Tibial artery (tissue), 4 donors: Measurements from ENCODE around the gene ECI1.

Source experiments
- DNase-seq, 2 donors: peaks; one replicate each; pipeline ENCODE4 v3.0.0-alpha.2; 2019
- H3K27ac ChIP-seq, 2 donors: fragments of 200-600 bp; sonication (generic) in 1 of 2; 1 replicate in 1 of 2; 2 replicates in 1 of 2; pipeline ENCODE4 v1.5.1; 2018 to 2019; ENCODE audit warnings: mild to moderate bottlenecking in 1 of 2
- H3K27me3 ChIP-seq, 2 donors: fragments of 200-600 bp; sonication (generic) in 1 of 2; one replicate each; pipeline versions ENCODE4 v1.5.1 to v1.6.0; 2016 to 2019
- H3K36me3 ChIP-seq, 3 donors: fragments of 200-600 bp; sonication (generic) in 2 of 3; one replicate each; pipeline ENCODE4 v1.5.1; 2016 to 2019; ENCODE audit warnings: mild to moderate bottlenecking in 2 of 3
- H3K4me1 ChIP-seq, 4 donors: fragments of 200-600 bp; sonication (generic) in 2 of 4; 1 replicate in 3 of 4; 2 replicates in 1 of 4; pipeline ENCODE4 v1.5.1; 2016 to 2019
- H3K4me3 ChIP-seq, 2 donors: fragments of 200-600 bp; sonication (generic) in 1 of 2; 1 replicate in 1 of 2; 2 replicates in 1 of 2; pipeline ENCODE4 v1.5.1; 2018 to 2019; ENCODE audit warnings: mild to moderate bottlenecking in 2 of 2
- H3K9me3 ChIP-seq, 3 donors: fragments of 200-600 bp; sonication (generic) in 1 of 3; one replicate each; pipeline ENCODE4 v1.5.1; 2016 to 2019
- intact Hi-C: fragments of 100-400 bp; cut with DNase I; formaldehyde crosslinking; loops from one replicate; pipeline ENCODE4 v1.15.0; 2023; ENCODE audit warnings: low total_unique reads
- TF ChIP-seq, protein P1 (sequence below), 2 experiments: fragments of 200-600 bp in 1 of 2; fragments of 450-650 bp in 1 of 2; IDR thresholded peaks; one replicate each; pipeline ENCODE4 v1.5.1; 2017 to 2019; ENCODE audit warnings: antibody characterized with exemption in 2 of 2, mild to moderate bottlenecking in 1 of 2, moderate library complexity in 1 of 2

ECI1 gene

GRCh38 chr16:2287916-2288547, 36.6 kb upstream of the ECI1 start:
- TF ChIP-seq, protein P1, sequence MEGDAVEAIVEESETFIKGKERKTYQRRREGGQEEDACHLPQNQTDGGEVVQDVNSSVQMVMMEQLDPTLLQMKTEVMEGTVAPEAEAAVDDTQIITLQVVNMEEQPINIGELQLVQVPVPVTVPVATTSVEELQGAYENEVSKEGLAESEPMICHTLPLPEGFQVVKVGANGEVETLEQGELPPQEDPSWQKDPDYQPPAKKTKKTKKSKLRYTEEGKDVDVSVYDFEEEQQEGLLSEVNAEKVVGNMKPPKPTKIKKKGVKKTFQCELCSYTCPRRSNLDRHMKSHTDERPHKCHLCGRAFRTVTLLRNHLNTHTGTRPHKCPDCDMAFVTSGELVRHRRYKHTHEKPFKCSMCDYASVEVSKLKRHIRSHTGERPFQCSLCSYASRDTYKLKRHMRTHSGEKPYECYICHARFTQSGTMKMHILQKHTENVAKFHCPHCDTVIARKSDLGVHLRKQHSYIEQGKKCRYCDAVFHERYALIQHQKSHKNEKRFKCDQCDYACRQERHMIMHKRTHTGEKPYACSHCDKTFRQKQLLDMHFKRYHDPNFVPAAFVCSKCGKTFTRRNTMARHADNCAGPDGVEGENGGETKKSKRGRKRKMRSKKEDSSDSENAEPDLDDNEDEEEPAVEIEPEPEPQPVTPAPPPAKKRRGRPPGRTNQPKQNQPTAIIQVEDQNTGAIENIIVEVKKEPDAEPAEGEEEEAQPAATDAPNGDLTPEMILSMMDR (IDR thresholded peaks at IDR 0.05) = no peak
- H3K9me3 ChIP-seq = no peaks in the 10 kb centered on the region
- H3K4me3 ChIP-seq = no peak overlapping the region
- intact Hi-C loops = no loop called here
- no peaks in the 10 kb centered on the region for H3K27me3 ChIP-seq
- H3K27ac ChIP-seq = no peak overlapping the region
- no peaks in the 10 kb centered on the region for H3K4me1 ChIP-seq
- DNase-seq = no peak
- H3K36me3 ChIP-seq = peaks cover 36 to 95% (median 68%) of the 10 kb centered on the region in 3 donors

- no peaks in the 10 kb centered on the region for H3K9me3 ChIP-seq
- peaks cover 27 to 86% (median 60%) of the 10 kb centered on the region in 3 donors for H3K36me3 ChIP-seq
- H3K4me1 ChIP-seq = no peaks in the 10 kb centered on the region
- intact Hi-C loops = no loop called here
- H3K27ac ChIP-seq = no peak overlapping the region
- no peak for DNase-seq
- TF ChIP-seq, protein P1 (IDR thresholded peaks at IDR 0.05) = no peak
- no peak overlapping the region for H3K4me3 ChIP-seq
- no peaks in the 10 kb centered on the region for H3K27me3 ChIP-seq
These were observed 35.2 kb upstream of the ECI1 start for GRCh38 chr16:2286550-2286949.

DNA sequence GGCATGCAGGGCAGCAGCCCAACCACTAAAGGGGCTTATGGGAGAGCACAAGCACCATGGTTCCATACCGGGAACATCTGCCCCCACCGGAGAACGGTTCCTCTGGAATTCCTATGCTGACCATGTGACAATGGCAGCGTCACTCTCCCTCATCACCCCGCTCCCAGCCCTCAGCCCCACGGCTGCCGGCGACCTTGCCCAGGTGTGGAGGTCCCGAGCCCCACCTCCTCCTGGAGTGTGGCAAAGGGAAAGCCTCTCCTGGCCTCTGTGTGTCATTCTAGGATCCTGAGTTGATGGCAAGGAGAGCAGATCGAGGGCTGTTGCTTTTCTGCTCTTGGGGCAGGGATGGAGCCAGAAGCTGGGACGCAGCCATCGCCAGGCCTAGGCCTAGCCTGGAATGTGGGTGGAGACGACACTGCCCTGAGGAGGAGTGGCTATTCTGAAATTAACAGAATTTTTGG, 34.4 kb upstream of the ECI1 start:
- no peaks in the 10 kb centered on the region for H3K4me1 ChIP-seq
- DNase-seq = no peak
- no peak overlapping the region for H3K4me3 ChIP-seq
- TF ChIP-seq, protein P1 (IDR thresholded peaks at IDR 0.05) = no peak
- no peaks in the 10 kb centered on the region for H3K9me3 ChIP-seq
- H3K36me3 ChIP-seq = peaks cover 24 to 86% (median 61%) of the 10 kb centered on the region in 3 donors
- H3K27me3 ChIP-seq = no peaks in the 10 kb centered on the region
- H3K27ac ChIP-seq = no peak overlapping the region
- intact Hi-C loops = no loop called here

- Histone ChIP-seq H3K36me3 (peaks cover 26 to 86% (median 67%) of the 10 kb centered on the region in 3 donors), H3K27me3 (no peaks in the 10 kb centered on the region), H3K27ac (no peak overlapping the region), H3K4me1 (no peaks in the 10 kb centered on the region), H3K9me3 (no peaks in the 10 kb centered on the region), H3K4me3 (no peak overlapping the region)
- intact Hi-C loops = no loop called here
- no peak for DNase-seq
- TF ChIP-seq, protein P1 (IDR thresholded peaks at IDR 0.05) = no peak
These were observed 33.6 kb upstream of the ECI1 start for GRCh38 chr16:2284797-2285576.

DNA sequence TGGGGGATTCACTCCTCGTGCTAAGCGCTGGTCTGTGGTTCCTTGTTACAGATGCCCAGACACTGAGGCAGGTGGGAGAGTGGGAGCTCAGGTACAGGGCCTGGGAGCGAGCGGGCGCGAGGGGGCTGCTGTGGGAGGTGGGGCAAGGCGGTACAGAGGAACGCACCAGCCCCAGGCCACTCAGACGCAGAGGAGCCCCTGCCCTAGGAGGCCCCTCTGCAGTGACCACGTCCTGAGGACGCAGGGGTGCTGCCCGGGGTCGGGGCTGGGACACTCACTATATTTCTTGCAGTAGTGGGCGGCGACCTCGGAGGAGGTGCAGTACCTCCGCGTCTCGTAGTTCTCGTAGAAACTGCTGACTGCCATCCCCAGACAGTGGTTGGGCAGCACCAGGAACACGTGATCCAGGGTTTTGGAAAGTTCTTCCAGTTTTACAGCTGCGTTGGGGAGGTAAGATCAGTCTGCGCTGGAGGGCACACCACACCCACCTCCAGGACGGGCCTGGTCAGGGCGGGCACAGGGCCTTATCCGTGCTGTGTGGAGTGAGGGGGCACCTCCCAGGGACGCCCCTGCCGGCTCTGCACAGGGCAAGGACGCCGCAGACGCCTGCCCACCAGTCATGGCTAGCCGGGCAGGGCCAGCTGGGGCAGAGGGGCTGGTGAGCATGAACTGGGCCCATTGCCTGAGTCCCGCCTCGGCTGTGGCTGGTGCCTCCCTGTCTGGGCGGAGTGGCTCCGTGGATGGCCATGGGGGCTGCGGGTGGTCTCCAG, 32.8 kb upstream of the ECI1 start:
- no peak overlapping the region for H3K4me3 ChIP-seq
- no peak for DNase-seq
- intact Hi-C loops = no loop called here

More for the DNA sequence above, 32.8 kb upstream of the ECI1 start:
- no peaks in the 10 kb centered on the region for H3K27me3 ChIP-seq
- peaks cover 23 to 86% (median 67%) of the 10 kb centered on the region in 3 donors for H3K36me3 ChIP-seq
- TF ChIP-seq, protein P1 (IDR thresholded peaks at IDR 0.05) = no peak
- no peaks in the 10 kb centered on the region for H3K9me3 ChIP-seq
- no peaks in the 10 kb centered on the region for H3K4me1 ChIP-seq
- H3K27ac ChIP-seq = no peak overlapping the region
